ENCODE measurements around the gene TMEM213.

GRCh38 chr7:138768241-138768640, 29.6 kb upstream of the TMEM213 start:
- TF ChIP-seq GABPA (IDR thresholded peaks at IDR 0.05; ENCODE audit: low read depth): no peak
- no peak for TF ChIP-seq RAD21 (IDR thresholded peaks at IDR 0.05; ENCODE audit: insufficient read depth, low read depth, low read length)
- no peak for TF ChIP-seq E4F1 (IDR thresholded peaks at IDR 0.05; ENCODE audit: borderline replicate concordance, partially characterized antibody)
- TF ChIP-seq EZH2 (IDR thresholded peaks at IDR 0.05; ENCODE audit: borderline replicate concordance, control insufficient read depth, low read depth, low read length): no peak
- TF ChIP-seq POLR2A (IDR thresholded peaks at IDR 0.05; ENCODE audit: low read depth, low read length): no peak
- TF ChIP-seq CTCF (IDR thresholded peaks at IDR 0.05 in 2 of 3, conservative IDR thresholded peaks at IDR 0.05 in 1 of 3; ENCODE audit: control insufficient read depth in 2 of 3, extremely low read depth in 1 of 3, insufficient read depth in 1 of 3, low read depth in 3 of 3, low read length in 3 of 3): no peak
